HT1080 (cell line): ENCODE results near the gene DNAJB6. TPM values are rescaled to one million over a fixed set of nuclear protein-coding genes. Genes with fewer than 3 reads are reported as not detected.
"Not testable (repeated sequence)": the region's sequence is repeated elsewhere in the genome, so short reads cannot be mapped to it uniquely, and the experiment has no call there.

Source experiments
- DNase-seq: peaks from one replicate; pipeline ENCODE4 v3.0.0-alpha.2; 2015; ENCODE audit warnings: low read depth
- total RNA-seq: library from RNA; depleted of rRNA; stranded (reverse); fragments of >200 nt; shearing (Covaris generic); gene quantifications from 2 replicates; pipeline ENCODE4 v1.2.3, GENCODE V29; 2014

DNAJB6 gene
- total RNA-seq, 1 experiment from 2014 or later, result 196 TPM

- DNase-seq, result no peak
Observed at GRCh38 chr7:157320608-157320980, 16.2 kb upstream of the DNAJB6 start.

DNA sequence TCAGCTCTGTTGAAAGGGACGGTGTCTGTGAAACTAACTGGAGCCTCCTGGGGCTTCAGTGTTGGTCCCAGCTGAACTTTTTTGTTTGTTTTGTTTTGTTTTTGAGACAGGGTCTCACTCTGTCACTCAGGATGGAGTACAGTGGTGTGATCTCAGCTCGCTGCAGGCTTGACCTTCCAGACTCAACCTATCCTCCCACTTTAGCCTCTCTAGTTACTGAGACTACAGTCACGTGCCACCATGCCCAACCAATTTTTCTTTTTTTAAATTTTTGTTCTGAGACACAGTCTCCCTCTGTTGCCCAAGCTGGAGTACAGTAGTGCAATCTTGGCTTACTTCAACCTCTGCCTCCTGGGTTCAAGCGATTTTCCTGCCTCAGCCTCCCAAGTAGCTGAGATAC, 13.4 kb upstream of the DNAJB6 start:
- DNase-seq, result no peak

- DNase-seq, result no peak
Observed at GRCh38 chr7:157329447-157329846, 7.4 kb upstream of the DNAJB6 start.

DNA sequence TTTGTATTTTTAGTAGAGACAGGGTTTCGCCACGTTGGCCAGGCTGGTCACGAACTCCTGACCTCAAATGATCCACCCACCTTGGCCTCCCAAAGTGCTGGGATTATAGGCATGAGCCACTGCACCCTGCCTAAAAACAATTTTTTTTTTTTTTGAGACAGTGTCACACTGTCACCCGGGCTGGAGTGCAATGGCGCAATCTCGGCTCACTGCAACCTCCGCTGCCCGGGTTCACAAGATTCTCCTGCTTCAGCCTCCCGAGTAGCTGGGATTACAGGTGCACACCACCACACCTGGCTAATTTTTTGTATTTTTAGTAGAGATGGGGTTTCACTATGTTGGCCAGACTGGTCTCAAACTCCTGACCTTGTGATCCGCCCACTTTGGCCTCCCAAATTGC, 6.2 kb upstream of the DNAJB6 start:
- DNase-seq, result not testable (repeated sequence)

DNA sequence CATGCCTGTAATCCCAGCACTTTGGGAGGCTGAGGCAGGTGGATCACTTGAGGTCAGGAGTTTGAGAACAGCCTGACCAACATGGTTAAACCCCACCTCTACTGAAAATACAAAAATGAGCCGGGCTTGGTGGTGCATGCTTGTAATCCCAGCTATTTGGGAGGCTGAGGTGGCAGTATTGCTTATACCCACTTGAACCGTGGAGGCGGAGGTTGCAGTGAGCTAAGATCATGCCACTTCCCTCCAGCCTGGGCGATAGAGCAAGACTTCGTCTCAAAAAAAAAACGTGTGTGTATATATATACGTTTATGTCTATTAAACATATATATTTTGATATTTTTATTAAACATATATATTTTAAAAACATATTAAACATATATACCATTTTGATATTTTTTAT, 5.8 kb upstream of the DNAJB6 start:
- not testable (repeated sequence) for DNase-seq

DNA sequence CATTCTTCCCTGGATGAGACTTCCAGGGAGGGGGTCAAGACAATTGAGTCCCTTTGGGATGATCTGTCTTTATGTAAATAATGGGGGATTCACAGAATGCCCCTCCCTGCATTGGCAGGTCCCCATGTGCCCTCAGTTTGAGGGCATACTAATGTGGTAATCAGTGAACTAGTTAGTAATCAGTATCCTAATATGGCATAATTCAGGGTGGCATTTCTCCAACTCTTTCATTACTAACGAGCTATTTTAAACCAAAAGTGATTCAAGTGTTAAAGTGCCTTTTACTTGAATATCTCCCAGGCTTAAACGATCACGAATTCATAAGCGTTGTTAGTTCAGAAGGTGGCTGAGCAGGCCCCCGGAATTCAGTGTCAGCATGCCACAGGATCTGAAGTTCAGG, 1.6 kb upstream of the DNAJB6 start:
- no peak for DNase-seq

GRCh38 chr7:157335991-157336382, 817 bp upstream of the DNAJB6 start:
- no peak for DNase-seq

DNA sequence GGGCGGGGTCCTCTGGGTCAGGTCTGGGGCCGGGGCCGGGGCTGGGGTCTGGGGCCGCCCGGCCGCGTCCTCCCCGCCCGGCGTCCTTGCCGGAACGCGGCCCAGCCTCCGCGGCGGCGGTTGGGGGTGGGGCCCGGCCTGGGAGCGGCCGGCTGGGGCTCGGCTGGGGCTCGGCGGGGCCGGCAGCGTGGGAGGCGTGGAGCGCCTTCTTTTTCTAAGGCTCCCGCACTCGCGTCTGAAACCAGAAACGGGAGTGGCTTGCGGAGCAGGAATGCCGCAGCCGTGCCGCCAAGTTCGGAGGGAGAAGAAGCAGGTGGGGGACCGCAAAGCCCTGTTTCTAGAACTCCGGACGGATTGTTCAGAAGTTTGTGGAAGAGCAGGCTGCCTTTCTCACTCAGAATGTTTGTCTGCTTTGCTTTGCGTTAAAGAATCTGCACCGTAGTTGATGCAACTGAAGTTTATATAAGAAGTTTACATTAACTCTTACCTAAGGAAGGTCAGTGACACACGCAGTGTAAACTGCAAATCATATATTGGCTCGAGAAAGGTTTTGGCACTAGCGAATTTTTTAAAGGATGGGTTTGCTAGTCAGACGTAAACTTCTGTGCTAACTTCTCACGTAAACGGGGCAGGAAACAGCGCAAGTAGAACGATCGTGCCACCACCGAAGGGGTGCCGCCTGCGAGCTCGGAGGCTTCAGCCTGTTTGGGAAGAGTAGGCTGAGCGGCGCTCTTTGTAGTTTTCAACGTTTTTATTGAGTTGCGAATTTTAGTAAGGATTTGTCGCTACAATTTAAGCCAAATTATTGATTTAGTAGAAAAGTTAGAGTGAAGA, 729 bp downstream of the DNAJB6 start:
- peak; percentile 38 for DNase-seq

- peak; percentile 74 for DNase-seq
Observed at GRCh38 chr7:157339777-157340677, 3.2 kb downstream of the DNAJB6 start.

- peak; percentile 85 for DNase-seq
Observed at GRCh38 chr7:157347217-157347904, 10.6 kb downstream of the DNAJB6 start.

DNA sequence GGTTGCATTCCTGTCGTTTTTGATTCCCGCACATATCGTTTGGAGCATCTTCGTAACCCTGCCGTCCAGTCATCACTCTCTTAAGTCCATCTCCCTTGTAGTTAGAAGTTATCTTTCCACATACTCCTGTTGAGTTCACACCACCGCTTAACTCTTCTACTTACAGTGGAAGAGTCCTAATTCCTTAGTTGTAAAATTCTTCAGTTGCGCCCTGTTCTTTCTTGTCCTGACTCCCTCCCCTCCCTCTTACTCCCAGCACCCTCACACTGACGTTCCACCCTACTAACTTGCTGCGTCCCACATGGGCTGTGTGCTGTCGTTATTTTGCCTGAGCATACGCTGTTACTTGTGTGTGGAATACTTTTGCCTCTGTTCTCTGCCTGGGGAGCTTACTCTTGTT, 11.7 kb downstream of the DNAJB6 start:
- DNase-seq, result no peak

DNA sequence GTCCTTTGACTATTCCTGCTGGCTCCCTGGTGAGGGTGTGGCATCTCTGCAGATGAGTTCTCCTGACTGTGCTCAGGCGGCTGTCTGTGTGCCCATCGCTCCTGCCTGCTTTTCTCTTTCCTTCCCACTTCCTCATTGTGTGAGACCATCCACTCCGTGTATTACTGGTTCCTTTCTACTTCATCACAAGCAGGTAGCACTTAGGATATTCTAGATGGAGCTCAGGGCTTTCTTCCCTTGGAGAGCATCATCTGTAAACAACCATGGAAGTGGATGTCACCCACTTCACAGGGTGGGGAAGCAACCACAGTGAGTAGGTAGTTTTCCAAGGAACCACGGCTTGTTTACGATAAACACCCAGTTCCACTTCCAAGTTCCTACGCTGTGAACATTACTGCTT, 15.7 kb downstream of the DNAJB6 start:
- DNase-seq, result no peak

DNA sequence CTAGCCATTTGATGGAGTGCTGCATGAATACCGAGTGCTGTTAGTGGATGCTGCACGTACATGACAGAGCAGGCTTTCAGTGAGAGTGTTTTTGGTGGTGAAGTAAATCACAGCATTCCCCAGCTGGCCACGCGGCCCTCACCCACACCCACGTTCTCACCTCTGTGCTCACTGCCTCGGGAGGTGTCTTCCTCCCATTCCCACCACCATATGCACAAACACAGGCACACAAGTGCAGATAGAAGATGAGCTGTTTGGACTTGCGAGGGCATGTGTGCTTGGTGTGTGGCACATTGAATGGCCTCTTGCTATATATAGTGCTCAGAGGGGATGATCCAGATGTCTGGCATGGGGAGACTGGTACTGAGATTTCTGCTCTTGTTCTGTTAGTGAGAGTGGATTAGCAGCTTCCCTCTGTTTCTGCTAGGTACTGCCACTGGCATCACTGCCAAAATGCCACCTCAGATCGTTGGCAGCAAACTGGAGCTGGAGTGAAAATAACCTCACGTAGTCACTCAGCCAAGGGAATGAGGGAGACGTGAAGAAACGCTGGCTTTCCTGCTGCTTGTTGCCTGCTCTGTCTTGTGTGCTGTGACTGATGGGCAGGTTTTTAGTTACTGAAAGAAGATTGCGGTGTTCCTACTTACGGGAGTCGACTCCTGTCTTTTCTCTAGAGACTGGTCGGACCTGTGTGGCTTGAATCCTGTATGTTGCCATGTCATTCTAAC, 19.1 kb downstream of the DNAJB6 start:
- no peak for DNase-seq

- DNase-seq, result no peak
Observed at GRCh38 chr7:157357129-157358040, 20.6 kb downstream of the DNAJB6 start.

DNA sequence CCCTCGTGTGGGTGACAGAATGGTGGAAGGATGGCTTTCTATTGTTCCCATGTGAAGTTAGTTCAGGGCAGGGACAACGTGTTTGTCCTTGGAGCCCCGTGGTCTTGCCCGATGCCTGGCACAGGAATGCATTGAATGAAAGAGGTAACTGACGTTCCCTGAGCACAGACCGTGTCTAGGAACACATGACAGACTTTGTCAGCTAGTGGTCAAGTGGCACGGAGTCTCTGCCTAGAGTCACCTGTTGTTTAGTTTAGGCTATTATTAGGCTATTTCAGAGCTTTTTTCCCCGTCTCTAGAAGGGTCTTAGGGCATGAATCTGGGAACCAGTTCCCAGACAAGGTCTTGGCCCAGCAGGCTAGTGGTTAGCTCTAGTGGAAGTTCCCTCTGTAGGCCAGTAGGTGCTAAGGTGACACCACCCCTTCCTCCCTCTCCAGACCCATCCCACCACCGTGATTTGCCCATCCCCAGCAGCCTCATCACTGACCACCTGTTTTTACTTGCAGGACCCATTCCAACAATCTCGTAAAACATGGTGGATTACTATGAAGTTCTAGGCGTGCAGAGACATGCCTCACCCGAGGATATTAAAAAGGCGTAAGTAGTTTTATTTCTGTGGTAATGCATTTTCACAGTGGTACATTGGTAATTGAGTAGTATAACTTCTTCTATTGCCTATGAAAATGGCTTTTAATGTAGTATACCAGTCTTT, 21.4 kb downstream of the DNAJB6 start:
- no peak for DNase-seq

DNA sequence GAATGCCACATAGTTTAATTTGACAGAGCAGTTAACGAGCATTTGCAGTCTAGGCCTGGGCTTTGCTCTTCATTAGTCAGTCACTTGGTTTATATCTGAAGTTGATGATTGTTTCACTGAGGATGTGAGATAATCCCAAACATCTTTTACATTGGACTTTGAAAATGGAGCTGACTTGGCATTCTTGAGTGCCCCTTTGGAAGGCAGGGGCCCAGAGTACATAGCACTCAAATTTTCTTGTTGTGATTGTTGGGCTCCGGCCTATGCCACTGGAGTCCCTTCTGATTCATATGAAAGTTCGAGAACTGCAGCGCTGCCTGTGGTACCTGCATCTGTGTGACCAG, 21.9 kb downstream of the DNAJB6 start:
- DNase-seq, result no peak

DNA sequence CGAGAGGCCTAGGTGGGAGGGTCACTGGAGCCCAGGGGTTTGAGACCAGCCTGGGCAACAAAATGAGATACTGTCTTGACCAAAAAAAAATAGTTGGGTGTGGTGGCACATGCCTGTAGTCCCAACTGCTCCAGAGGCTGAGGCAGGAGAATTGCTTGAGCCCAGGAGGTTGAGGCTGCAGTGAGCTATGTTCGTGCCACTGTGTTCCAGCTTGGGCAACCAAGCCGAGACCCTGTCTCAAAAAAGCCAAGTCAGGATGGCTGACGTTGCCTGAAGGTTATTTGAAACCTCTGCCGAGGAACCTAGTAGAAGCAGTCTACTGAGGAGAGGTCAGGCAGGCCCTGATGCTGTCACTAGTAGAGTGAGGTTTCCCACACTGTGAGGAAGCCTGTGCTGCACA, 22.8 kb downstream of the DNAJB6 start:
- no peak for DNase-seq

DNA sequence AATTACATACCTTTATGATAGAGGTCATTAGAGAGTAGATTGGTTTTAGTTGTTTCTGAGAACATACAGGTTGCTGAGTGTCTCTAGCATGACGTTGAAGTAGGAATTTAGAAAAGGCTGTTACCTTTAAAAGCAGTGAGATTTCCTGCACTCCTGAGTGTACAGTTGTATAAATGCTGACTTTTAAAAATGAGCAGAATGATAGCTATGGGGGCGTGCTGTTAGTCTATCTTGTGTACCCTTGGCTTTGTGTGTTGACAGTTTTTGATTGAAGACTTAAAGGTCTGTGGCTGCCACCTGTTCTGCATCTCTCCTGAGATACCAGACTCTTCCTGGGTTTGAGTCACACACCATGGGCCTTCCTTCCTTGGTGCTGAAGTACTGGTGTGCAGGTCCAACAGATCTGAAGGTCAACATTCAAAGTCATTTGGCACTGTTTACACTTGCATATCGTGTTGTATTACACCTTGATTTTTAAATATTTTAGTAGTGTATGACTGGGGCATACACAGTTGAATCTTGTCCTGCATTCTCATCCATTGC, 23.8 kb downstream of the DNAJB6 start:
- no peak for DNase-seq

DNA sequence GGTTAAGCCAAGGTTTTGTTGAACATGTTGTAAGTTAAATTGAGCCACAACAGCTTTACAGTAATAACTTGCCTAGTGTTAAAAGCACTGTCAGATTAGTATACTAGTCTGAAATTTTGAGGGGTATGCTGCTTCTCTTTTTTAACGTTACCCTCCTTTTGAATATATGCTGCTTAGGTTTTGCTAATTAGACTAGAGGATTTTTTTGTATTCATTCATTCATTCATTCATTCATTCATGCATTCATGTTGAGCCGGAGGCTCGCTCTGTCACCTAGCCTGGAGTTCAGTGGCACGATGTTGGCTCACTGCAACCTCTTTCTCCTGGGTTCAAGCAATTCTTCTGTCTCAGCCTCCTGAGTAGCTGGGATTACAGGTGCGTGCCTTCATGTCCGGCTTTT, 24.7 kb downstream of the DNAJB6 start:
- DNase-seq, result no peak
